Thoracic aorta (tissue), 2 donors: ENCODE results near the gene PANX2. TPM values are rescaled to one million over a fixed set of nuclear protein-coding genes. Genes with fewer than 3 reads are reported as not detected.

Source experiments
- ATAC-seq: fragments of 150-250 bp; one replicate; pipeline ENCODE4 v1.8.0; 2017; ENCODE audit warnings: low read depth; ENCODE audit not compliant: insufficient number of reproducible peaks, low FRiP score
- DNase-seq: peaks from one replicate; pipeline ENCODE4 v3.0.0-alpha.2; 2020; ENCODE audit warnings: low spot score
- H3K27ac ChIP-seq, 2 donors: fragments of 200-600 bp; sonication (generic); 1 replicate in 1 of 2; 2 replicates in 1 of 2; pipeline ENCODE4 v1.5.1; 2016; ENCODE audit warnings: mild to moderate bottlenecking in 2 of 2, moderate library complexity in 2 of 2
- H3K27me3 ChIP-seq: fragments of 200-600 bp; sonication (generic); replicated peaks from 2 replicates; pipeline ENCODE4 v1.6.0; 2016; ENCODE audit warnings: mild to moderate bottlenecking; ENCODE audit not compliant: insufficient read depth
- H3K36me3 ChIP-seq: fragments of 200-600 bp; sonication (generic); one replicate; pipeline ENCODE4 v1.5.1; 2016
- H3K4me1 ChIP-seq, 2 donors: fragments of 200-600 bp; sonication (generic); 1 replicate in 1 of 2; 2 replicates in 1 of 2; pipeline versions ENCODE4 v1.5.1 to v1.6.0; 2016; ENCODE audit warnings: low read depth in 2 of 2, mild to moderate bottlenecking in 1 of 2; ENCODE audit not compliant: control insufficient read depth in 1 of 2
- H3K4me3 ChIP-seq: fragments of 200-600 bp; sonication (generic); 2 replicates; pipeline ENCODE4 v1.5.1; 2016; ENCODE audit warnings: mild to moderate bottlenecking
- H3K9me3 ChIP-seq: fragments of 200-600 bp; sonication (generic); 2 replicates; pipeline ENCODE4 v1.5.1; 2016
- CTCF ChIP-seq: fragments of 200-600 bp; sonication (generic); IDR thresholded peaks from one replicate; pipeline ENCODE4 v1.5.1; 2019; ENCODE audit warnings: antibody characterized with exemption
- total RNA-seq, 2 donors: library from RNA; depleted of rRNA; stranded (reverse); fragments of >200 nt; gene quantifications; one replicate each; pipeline versions ENCODE4 v1.1.0 to v1.2.3, GENCODE V29; 2016

PANX2 gene
- total RNA-seq, 2 donors from 2014 or later: 2.5 to 4.1 TPM

GRCh38 chr22:50226875-50227165 lies 56.3 kb downstream of the PANX2 start:
- no peak for TF ChIP-seq CTCF
- Histone ChIP-seq H3K27ac (no peak overlapping the region), H3K9me3 (no peaks in the 10 kb centered on the region), H3K27me3 (no peaks in the 10 kb centered on the region), H3K36me3 (peaks cover 51% of the 10 kb centered on the region), H3K4me3 (no peak overlapping the region), H3K4me1 (no peaks in the 10 kb centered on the region)
- DNase-seq (no peak), ATAC-seq (no peak)

GRCh38 chr22:50227579-50228215 lies 57.2 kb downstream of the PANX2 start:
- no peak for TF ChIP-seq CTCF
- no peaks in the 10 kb centered on the region for H3K4me1 ChIP-seq
- H3K9me3 ChIP-seq: no peaks in the 10 kb centered on the region
- no peak for DNase-seq
- H3K4me3 ChIP-seq: no peak overlapping the region
- no peak overlapping the region for H3K27ac ChIP-seq
- peaks cover 42% of the 10 kb centered on the region for H3K36me3 ChIP-seq
- H3K27me3 ChIP-seq: no peaks in the 10 kb centered on the region
- no peak for ATAC-seq

GRCh38 chr22:50228366-50228765 lies 57.8 kb downstream of the PANX2 start:
- TF ChIP-seq CTCF: no peak
- Histone ChIP-seq H3K36me3 (peaks cover 48% of the 10 kb centered on the region), H3K27ac (no peak overlapping the region), H3K9me3 (no peaks in the 10 kb centered on the region), H3K4me1 (no peaks in the 10 kb centered on the region), H3K4me3 (no peak overlapping the region), H3K27me3 (no peaks in the 10 kb centered on the region)
- DNase-seq (no peak), ATAC-seq (no peak)

GRCh38 chr22:50229370-50229769 lies 58.8 kb downstream of the PANX2 start:
- Histone ChIP-seq H3K27ac (no peak overlapping the region), H3K27me3 (no peaks in the 10 kb centered on the region), H3K9me3 (no peaks in the 10 kb centered on the region), H3K4me1 (no peaks in the 10 kb centered on the region), H3K4me3 (no peak overlapping the region), H3K36me3 (peaks cover 40% of the 10 kb centered on the region)
- DNase-seq (no peak), ATAC-seq (no peak)
- no peak for TF ChIP-seq CTCF

Other genes with a start within 250 kb of the PANX2 start
- gene PIM3, start 210.0 kb upstream of the PANX2 start, total RNA-seq: 100 to 1,000 TPM in 1 of 2 donors, 10 to 100 TPM in 1; 54.0 to 112 TPM
- gene IL17REL, start 158.0 kb upstream of the PANX2 start, total RNA-seq: not detected
- not detected for gene TTLL8, start 112.4 kb upstream of the PANX2 start, total RNA-seq
- gene MLC1, start 85.3 kb upstream of the PANX2 start, total RNA-seq: 1 to 10 TPM; 1.6 to 4.3 TPM
- 1 to 10 TPM; 4.6 to 7.4 TPM for gene MOV10L1, start 80.7 kb upstream of the PANX2 start, total RNA-seq
- 10 to 100 TPM; 31.7 to 40.6 TPM for gene TRABD, start 15.2 kb downstream of the PANX2 start, total RNA-seq
- 10 to 100 TPM; 25.6 to 41.0 TPM for gene SELENOO, start 30.3 kb downstream of the PANX2 start, total RNA-seq
- 10 to 100 TPM; 52.3 to 80.1 TPM for gene TUBGCP6, start 74.3 kb downstream of the PANX2 start, total RNA-seq
- gene HDAC10, start 80.5 kb downstream of the PANX2 start, total RNA-seq: 10 to 100 TPM; 55.2 to 60.0 TPM
- 10 to 100 TPM in 1 of 2 donors, 1 to 10 TPM in 1; 8.9 to 10.4 TPM for gene MAPK12, start 91.0 kb downstream of the PANX2 start, total RNA-seq
- gene MAPK11, start 99.6 kb downstream of the PANX2 start, total RNA-seq: 1 to 10 TPM; 5.8 to 8.8 TPM
- gene PLXNB2, start 136.9 kb downstream of the PANX2 start, total RNA-seq: 100 to 1,000 TPM; 169 to 218 TPM
- gene DENND6B, start 156.3 kb downstream of the PANX2 start, total RNA-seq: 1 to 10 TPM; 4.2 to 6.0 TPM
- 10 to 100 TPM; 61.2 to 73.6 TPM for gene PPP6R2, start 172.6 kb downstream of the PANX2 start, total RNA-seq